OCI-LY3 (cell line): ENCODE data around the gene KHNYN.
"Not testable (repeated sequence)": the region's sequence is repeated elsewhere in the genome, so short reads cannot be mapped to it uniquely, and the experiment has no call there.

Source experiments
- H2AFZ ChIP-seq: fragments of 200-600, 300-600 bp; shearing (Covaris generic); 2 replicates; pipeline ENCODE4 v1.6.0; 2014; ENCODE audit warnings: antibody characterized with exemption, low read depth, low read length
- H3K27ac ChIP-seq: fragments of 200-600, 300-600 bp; sonication (generic); 2 replicates; pipeline ENCODE4 v1.5.1; 2014; ENCODE audit warnings: mild to moderate bottlenecking, low read length, moderate library complexity, mixed read lengths
- H3K27me3 ChIP-seq: fragments of 200-600, 300-600 bp; sonication (generic); 2 replicates; pipeline ENCODE4 v1.6.1; 2014; ENCODE audit warnings: low read depth, low read length, mixed read lengths
- H3K36me3 ChIP-seq: fragments of 200-600, 300-600 bp; sonication (generic); replicated peaks from 2 replicates; pipeline ENCODE3; 2014; ENCODE audit warnings: low read depth, low read length, mixed read lengths
- H3K4me1 ChIP-seq: fragments of 300-600, 200-600 bp; sonication (generic); 2 replicates; pipeline ENCODE4 v1.6.1; 2014; ENCODE audit warnings: low read length, mixed read lengths
- H3K4me2 ChIP-seq: fragments of 200-600, 300-600 bp; sonication (generic); 2 replicates; pipeline ENCODE4 v1.6.1; 2014; ENCODE audit warnings: low read length, mixed read lengths
- H3K4me3 ChIP-seq: fragments of 300-600, 200-600 bp; sonication (generic); 2 replicates; pipeline ENCODE4 v1.5.1; 2014; ENCODE audit warnings: antibody characterized with exemption, mild to moderate bottlenecking, low read length, moderate library complexity
- H3K79me2 ChIP-seq: fragments of 300-600, 200-600 bp; shearing (Covaris generic); 2 replicates; pipeline ENCODE4 v1.6.1; 2014; ENCODE audit warnings: mild to moderate bottlenecking, low read length, mixed read lengths
- H3K9ac ChIP-seq: fragments of 300-600, 200-600 bp; shearing (Covaris generic); 2 replicates; pipeline ENCODE4 v1.6.0; 2014; ENCODE audit warnings: mild to moderate bottlenecking, low read length, moderate library complexity
- H3K9me3 ChIP-seq: fragments of 200-600, 300-600 bp; shearing (Covaris generic); 2 replicates; pipeline ENCODE4 v1.6.1; 2014; ENCODE audit warnings: low read length, mixed read lengths; ENCODE audit not compliant: insufficient read depth
- H4K20me1 ChIP-seq: fragments of 200-600, 300-600 bp; sonication (generic); 2 replicates; pipeline ENCODE4 v1.6.1; 2016; ENCODE audit warnings: low read length, mixed read lengths; ENCODE audit not compliant: insufficient read depth
- EZH2phosphoT487 ChIP-seq: fragments of 200-600 bp; shearing (Covaris generic); IDR thresholded peaks from 2 replicates; pipeline ENCODE4 v1.6.1; 2018; ENCODE audit warnings: antibody characterized with exemption, mixed run types, low read depth
- TF ChIP-seq, protein P1 (sequence below): fragments of 200-600, 300-600 bp; sonication (generic); IDR thresholded peaks from 2 replicates; pipeline ENCODE4 v1.5.1; 2014; ENCODE audit warnings: antibody characterized with exemption, low read length, low read depth

The KHNYN gene

GRCh38 chr14:24473211-24473610, 43.5 kb downstream of the KHNYN start:
- Histone ChIP-seq H4K20me1 (no peaks in the 10 kb centered on the region), H3K4me1 (no peaks in the 10 kb centered on the region), H3K9ac (no peak overlapping the region), H3K27ac (no peak overlapping the region), H3K4me3 (no peak overlapping the region), H3K9me3 (no peaks in the 10 kb centered on the region), H3K79me2 (no peaks in the 10 kb centered on the region), H3K27me3 (no peaks in the 10 kb centered on the region), H2AFZ (no peak overlapping the region), H3K4me2 (no peak overlapping the region), H3K36me3 (no peaks in the 10 kb centered on the region)
- TF ChIP-seq, protein P1, sequence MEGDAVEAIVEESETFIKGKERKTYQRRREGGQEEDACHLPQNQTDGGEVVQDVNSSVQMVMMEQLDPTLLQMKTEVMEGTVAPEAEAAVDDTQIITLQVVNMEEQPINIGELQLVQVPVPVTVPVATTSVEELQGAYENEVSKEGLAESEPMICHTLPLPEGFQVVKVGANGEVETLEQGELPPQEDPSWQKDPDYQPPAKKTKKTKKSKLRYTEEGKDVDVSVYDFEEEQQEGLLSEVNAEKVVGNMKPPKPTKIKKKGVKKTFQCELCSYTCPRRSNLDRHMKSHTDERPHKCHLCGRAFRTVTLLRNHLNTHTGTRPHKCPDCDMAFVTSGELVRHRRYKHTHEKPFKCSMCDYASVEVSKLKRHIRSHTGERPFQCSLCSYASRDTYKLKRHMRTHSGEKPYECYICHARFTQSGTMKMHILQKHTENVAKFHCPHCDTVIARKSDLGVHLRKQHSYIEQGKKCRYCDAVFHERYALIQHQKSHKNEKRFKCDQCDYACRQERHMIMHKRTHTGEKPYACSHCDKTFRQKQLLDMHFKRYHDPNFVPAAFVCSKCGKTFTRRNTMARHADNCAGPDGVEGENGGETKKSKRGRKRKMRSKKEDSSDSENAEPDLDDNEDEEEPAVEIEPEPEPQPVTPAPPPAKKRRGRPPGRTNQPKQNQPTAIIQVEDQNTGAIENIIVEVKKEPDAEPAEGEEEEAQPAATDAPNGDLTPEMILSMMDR, result no peak
- no peak for TF ChIP-seq EZH2phosphoT487

GRCh38 chr14:24475261-24475660, 45.5 kb downstream of the KHNYN start:
- H3K9ac ChIP-seq, result no peak overlapping the region
- no peak overlapping the region for H2AFZ ChIP-seq
- H3K4me2 ChIP-seq, result no peak overlapping the region
- no peaks in the 10 kb centered on the region for H3K27me3 ChIP-seq
- no peaks in the 10 kb centered on the region for H3K9me3 ChIP-seq
- TF ChIP-seq EZH2phosphoT487, result no peak
- TF ChIP-seq, protein P1, result no peak
- H3K4me3 ChIP-seq, result no peak overlapping the region
- H4K20me1 ChIP-seq, result no peaks in the 10 kb centered on the region
- H3K36me3 ChIP-seq, result no peaks in the 10 kb centered on the region
- H3K27ac ChIP-seq, result no peak overlapping the region
- no peaks in the 10 kb centered on the region for H3K4me1 ChIP-seq
- no peaks in the 10 kb centered on the region for H3K79me2 ChIP-seq

DNA sequence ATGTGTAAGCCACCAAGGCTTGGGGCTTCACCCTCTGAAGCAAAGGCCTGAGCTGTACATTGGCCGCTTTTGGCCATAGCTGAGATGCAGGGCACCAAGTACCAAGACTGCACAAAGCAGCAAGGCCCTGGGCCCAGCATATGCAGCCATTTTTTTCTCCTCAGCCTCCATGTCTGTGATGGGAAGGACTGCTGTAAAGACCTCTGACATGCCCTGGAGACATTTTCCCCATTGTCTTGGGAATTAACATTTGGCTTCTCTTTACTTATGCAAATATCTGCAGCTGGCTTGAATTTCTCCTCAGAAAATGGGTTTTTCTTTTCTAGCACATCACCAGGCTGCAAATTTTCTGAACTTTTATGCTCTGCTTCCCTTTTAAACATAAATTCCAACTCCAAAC, 50.2 kb downstream of the KHNYN start:
- not testable (repeated sequence) for H3K4me3 ChIP-seq, H3K27ac ChIP-seq, H3K27me3 ChIP-seq, H3K9ac ChIP-seq, H4K20me1 ChIP-seq, H3K4me1 ChIP-seq, H3K9me3 ChIP-seq, H3K4me2 ChIP-seq, H3K79me2 ChIP-seq, H3K36me3 ChIP-seq, H2AFZ ChIP-seq

- Histone ChIP-seq H3K4me2 (peak overlapping the region; percentile 73), H3K27me3 (no peaks in the 10 kb centered on the region), H3K27ac (no peak overlapping the region), H3K9me3 (no peaks in the 10 kb centered on the region), H4K20me1 (no peaks in the 10 kb centered on the region), H3K79me2 (no peaks in the 10 kb centered on the region), H3K4me3 (peak overlapping the region; percentile 69), H3K9ac (peak overlapping the region; percentile 31; the same call in 1 of the 2 replicates), H2AFZ (peak overlapping the region; percentile 83; the same call in 1 of the 2 replicates), H3K4me1 (peaks cover 5% of the 10 kb centered on the region; the same call in 1 of the 2 replicates), H3K36me3 (no peaks in the 10 kb centered on the region)
- TF ChIP-seq EZH2phosphoT487, result no peak
- TF ChIP-seq, protein P1, result peak; percentile 89
Measured at GRCh38 chr14:24481622-24482324, 52.0 kb downstream of the KHNYN start.

DNA sequence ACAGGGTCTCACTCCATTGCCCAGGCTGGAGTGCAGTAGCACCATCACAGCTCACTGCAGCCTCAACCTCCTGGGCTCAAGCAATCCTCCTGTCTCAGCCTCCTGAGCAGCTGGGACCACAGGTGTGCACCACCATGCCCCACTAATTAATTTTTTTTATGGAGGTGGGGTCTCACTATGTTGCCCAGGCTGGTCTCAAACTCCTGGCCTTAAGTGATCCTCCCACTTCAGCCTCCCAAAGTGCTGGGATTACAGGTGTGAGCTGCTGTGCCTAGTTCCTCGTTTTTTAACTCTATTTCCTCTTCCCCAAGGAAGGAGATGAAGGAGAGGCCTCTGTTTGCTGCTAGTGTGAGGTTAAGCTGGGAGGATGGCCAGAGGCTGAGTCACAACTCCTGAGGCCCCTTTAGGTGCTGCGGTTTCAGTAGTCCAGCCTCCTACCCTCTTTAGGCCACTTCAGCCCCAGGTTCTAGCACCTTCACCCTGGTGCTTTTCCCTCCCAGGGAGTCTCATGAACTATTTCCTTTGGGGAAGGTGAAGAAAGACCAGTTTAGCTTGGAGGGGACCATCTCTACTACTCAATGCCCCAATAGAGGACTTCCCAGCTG, 53.0 kb downstream of the KHNYN start:
- H4K20me1 ChIP-seq, H3K4me1 ChIP-seq, H3K27ac ChIP-seq, H3K4me2 ChIP-seq, H3K9me3 ChIP-seq, H3K79me2 ChIP-seq, H2AFZ ChIP-seq, H3K9ac ChIP-seq, H3K36me3 ChIP-seq, H3K27me3 ChIP-seq, H3K4me3 ChIP-seq: not testable (repeated sequence)
